Effector memory CD8-positive, alpha-beta T cell (primary cell): Measurements from ENCODE around the gene CFAP70.

Experiments
- ATAC-seq: fragments of 150-1000 bp; cut with Tn5 transposase; replicated peaks from 2 replicates; pipeline ENCODE4 v1.10.0; 2021; ENCODE audit warnings: mild to moderate bottlenecking, moderate library complexity
- DNase-seq, 3 experiments: peaks; one replicate each; pipeline ENCODE4 v3.0.0; 2021
- H3K27ac Mint-ChIP-seq, 2 donors: one replicate each; pipeline ENCODE4 v1.8.0; 2022; ENCODE audit warnings: mild to moderate bottlenecking in 2 of 2, mixed read lengths in 2 of 2, moderate library complexity in 2 of 2
- H3K27me3 Mint-ChIP-seq, 2 donors: one replicate each; pipeline ENCODE4 v1.8.0; 2022; ENCODE audit warnings: mixed read lengths in 2 of 2
- H3K36me3 Mint-ChIP-seq: one replicate; pipeline ENCODE4 v1.8.0; 2022; ENCODE audit warnings: mild to moderate bottlenecking, moderate library complexity, mixed read lengths; ENCODE audit not compliant: insufficient read depth
- H3K4me1 Mint-ChIP-seq, 2 donors: one replicate each; pipeline ENCODE4 v1.8.0; 2022; ENCODE audit warnings: low read depth in 2 of 2, mixed read lengths in 2 of 2
- H3K4me3 Mint-ChIP-seq, 2 donors: one replicate each; pipeline ENCODE4 v1.8.0; 2022; ENCODE audit warnings: mild to moderate bottlenecking in 2 of 2, mixed read lengths in 2 of 2, moderate library complexity in 2 of 2
- H3K9me3 Mint-ChIP-seq, 2 donors: one replicate each; pipeline ENCODE4 v1.8.0; 2022; ENCODE audit warnings: mixed read lengths in 2 of 2

The CFAP70 gene

GRCh38 chr10:73211106-73211811 lies 147.4 kb downstream of the CFAP70 start:
- ATAC-seq (no peak), DNase-seq (no peak)
- Mint-ChIP-seq H3K4me1 (no peaks in the 10 kb centered on the region), H3K27ac (no peak overlapping the region), H3K27me3 (no peaks in the 10 kb centered on the region), H3K4me3 (no peak overlapping the region), H3K36me3 (peaks cover 12% of the 10 kb centered on the region), H3K9me3 (no peaks in the 10 kb centered on the region)

- ATAC-seq, result no peak
- H3K27me3 Mint-ChIP-seq, result no peaks in the 10 kb centered on the region
Measured at GRCh38 chr10:73210395-73211105, 148.1 kb downstream of the CFAP70 start.

DNA sequence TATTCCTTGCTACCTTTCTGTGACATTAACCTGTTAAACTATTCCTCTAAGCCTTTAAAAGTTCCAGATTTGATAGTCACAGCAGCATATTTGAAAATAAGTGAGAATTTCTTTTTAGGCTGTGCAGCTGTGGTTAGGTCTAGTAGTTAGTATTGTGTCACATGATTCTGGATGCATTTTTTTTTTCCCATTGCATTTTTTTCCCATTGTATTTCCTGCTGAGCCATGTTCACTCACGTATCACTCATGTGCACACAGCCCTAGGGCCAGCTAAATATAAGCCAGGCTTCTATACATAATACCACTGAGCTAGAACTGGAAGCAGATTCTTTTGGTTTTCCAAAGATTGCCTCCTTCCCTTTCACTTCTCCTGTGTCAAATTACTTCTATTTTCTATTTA lies 149.0 kb downstream of the CFAP70 start:
- Mint-ChIP-seq H3K27me3 (no peaks in the 10 kb centered on the region), H3K4me1 (no peaks in the 10 kb centered on the region), H3K27ac (no peak overlapping the region), H3K9me3 (no peaks in the 10 kb centered on the region), H3K36me3 (peaks cover 12% of the 10 kb centered on the region), H3K4me3 (no peak overlapping the region)
- DNase-seq (no peak), ATAC-seq (no peak)

More at GRCh38 chr10:73210395-73211105, 148.1 kb downstream of the CFAP70 start:
- Mint-ChIP-seq H3K36me3 (peaks cover 12% of the 10 kb centered on the region), H3K4me1 (no peaks in the 10 kb centered on the region), H3K4me3 (no peak overlapping the region), H3K9me3 (no peaks in the 10 kb centered on the region), H3K27ac (no peak overlapping the region)
- no peak for DNase-seq

DNA sequence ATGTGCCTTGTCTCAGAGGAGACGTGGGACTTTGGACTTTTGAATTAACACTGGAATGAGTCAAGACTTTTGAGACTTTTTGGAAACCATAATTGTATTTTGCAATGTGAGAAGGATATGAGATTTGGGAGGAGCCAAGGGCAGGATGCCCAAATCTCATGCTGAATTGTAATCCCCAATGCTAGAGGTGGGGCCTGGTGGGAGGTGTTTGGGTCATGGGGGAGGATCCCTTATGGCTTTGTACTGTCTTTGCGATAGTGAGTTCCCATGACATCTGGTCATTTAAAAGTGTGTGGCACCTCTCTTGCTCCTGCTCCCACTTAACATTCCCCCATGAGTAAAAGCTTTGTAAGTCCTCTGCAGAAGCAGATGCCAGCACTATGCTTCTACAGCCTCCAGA lies 150.8 kb downstream of the CFAP70 start:
- no peak overlapping the region for H3K4me3 Mint-ChIP-seq
- no peaks in the 10 kb centered on the region for H3K4me1 Mint-ChIP-seq
- DNase-seq (no peak), ATAC-seq (no peak)
- no peak overlapping the region for H3K27ac Mint-ChIP-seq
- peaks cover 12% of the 10 kb centered on the region for H3K36me3 Mint-ChIP-seq
- no peaks in the 10 kb centered on the region for H3K27me3 Mint-ChIP-seq
- H3K9me3 Mint-ChIP-seq, result no peaks in the 10 kb centered on the region

DNA sequence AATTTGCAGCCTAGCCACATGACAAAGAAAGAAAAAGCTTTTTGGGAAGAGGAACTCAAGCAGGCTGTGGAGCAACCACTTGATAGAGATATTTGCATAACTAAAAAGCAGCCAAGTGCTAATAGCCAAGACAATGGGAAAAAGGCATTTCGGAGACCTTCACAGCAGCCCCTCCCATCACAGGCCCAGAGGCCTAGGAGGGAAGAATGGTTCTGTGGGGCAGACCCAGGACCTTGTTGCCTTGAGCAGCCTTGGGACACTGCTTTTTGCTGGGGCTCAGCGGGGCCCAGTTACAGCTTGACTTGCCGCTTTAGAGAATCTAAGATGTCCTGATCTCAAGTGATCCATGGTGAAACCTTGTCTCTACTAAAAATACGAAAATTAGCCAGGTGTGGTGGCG lies 152.3 kb downstream of the CFAP70 start:
- H3K27ac Mint-ChIP-seq, result no peak overlapping the region
- ATAC-seq, result no peak
- no peaks in the 10 kb centered on the region for H3K4me1 Mint-ChIP-seq
- H3K9me3 Mint-ChIP-seq, result no peaks in the 10 kb centered on the region
- no peaks in the 10 kb centered on the region for H3K27me3 Mint-ChIP-seq
- H3K36me3 Mint-ChIP-seq, result peaks cover 9% of the 10 kb centered on the region
- no peak overlapping the region for H3K4me3 Mint-ChIP-seq
- DNase-seq, result no peak

DNA sequence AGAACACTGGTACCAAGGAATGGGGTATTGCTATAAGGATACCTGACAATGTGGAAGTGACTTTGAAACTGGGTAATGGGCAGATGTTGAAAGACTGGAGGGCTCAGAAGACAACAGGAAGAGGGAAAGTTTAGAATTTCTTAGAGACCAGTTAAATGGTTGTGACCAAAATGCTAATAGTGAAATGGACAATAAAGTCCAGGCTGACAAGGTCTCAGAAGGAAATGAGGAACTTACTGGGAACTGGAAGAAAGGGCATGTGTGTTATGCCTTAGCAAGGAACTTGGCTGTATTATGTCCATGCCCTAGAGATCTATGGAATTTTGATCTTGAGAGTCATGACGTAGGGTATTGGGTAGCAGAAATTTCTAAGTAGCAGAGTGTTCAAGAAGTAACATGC lies 152.8 kb downstream of the CFAP70 start:
- Mint-ChIP-seq H3K9me3 (no peaks in the 10 kb centered on the region), H3K27ac (no peak overlapping the region), H3K27me3 (no peaks in the 10 kb centered on the region), H3K36me3 (peaks cover 9% of the 10 kb centered on the region), H3K4me1 (no peaks in the 10 kb centered on the region), H3K4me3 (no peak overlapping the region)
- ATAC-seq, result no peak
- no peak for DNase-seq

DNA sequence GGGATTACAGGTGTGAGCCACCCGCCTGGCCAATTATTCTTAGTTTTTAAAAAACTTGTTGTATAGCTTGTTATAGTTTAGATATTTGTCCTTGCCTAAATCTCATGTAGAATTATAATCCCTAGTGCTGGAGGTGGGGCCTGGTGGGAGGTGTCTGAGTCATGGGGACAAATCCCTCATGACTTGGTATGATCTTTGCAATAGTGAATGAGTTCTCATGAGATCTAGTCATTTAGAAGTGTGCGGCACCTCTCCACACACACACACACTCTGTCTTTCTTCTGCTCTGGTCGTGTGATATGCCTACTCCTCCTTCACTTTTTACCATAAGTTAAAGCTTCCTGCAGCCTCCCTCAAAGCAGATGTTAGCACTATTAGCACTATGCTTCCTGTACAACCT lies 153.6 kb downstream of the CFAP70 start:
- Mint-ChIP-seq H3K9me3 (no peaks in the 10 kb centered on the region), H3K27ac (no peak overlapping the region), H3K36me3 (peaks cover 4% of the 10 kb centered on the region), H3K4me3 (no peak overlapping the region), H3K4me1 (peaks cover 0 to 1% of the 10 kb centered on the region in 2 donors), H3K27me3 (no peaks in the 10 kb centered on the region)
- no peak for ATAC-seq
- DNase-seq, result no peak
